A375 (cell line): ENCODE results near the gene RAB2B. TPM values are rescaled to one million over a fixed set of nuclear protein-coding genes. Genes with fewer than 3 reads are reported as not detected.

Source experiments
- small RNA-seq: library from RNA; depleted of rRNA; stranded (forward); fragments of <200 nt; gene quantifications from one replicate; pipeline ENCODE3, GENCODE V24; 2014
- total RNA-seq: library from RNA; depleted of rRNA; stranded (reverse); fragments of >200 nt; shearing (Covaris generic); gene quantifications from 2 replicates; pipeline ENCODE4 v1.2.3, GENCODE V29; 2014; rRNA removed

RAB2B gene
- 12.0 and 17.1 TPM in 2 replicates for total RNA-seq

DNA sequence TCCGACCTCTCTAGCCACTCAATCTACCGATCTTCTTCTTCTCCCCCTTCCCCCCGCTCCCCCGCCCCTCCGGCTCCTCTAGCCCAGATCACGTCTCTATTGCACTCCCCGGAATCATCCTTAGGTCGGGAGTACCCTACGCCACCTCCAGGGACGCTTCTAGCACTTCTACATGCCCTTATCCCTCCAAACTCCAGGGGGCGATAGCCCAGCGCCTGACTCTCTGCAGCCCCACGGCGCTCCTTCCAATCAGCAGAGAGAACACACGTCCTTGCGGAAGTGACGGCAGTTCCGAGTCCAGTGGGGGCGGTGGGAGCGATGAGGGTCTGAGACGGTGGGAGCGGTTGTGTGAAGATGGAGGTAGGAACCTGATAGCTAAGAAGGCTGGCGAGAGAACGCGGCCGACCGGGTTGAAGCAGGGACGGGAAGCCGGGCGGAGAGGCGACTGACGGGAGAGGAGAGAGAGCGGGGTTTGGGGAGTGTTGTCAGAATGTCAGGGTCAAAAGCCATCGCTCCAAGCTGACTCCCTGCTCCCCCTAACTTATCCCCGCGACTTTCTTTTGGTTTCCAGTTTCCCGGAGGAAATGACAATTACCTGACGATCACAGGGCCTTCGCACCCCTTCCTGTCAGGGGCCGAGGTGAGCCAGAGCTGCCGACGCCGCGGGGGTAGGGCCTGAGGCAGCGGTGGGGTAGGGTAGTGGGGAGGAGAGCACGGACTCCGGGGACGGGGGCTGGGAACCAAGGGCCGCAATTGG lies at the start of gene RAB2B, which contains the start of gene TOX4:
Gene RAB2B, minus strand, starts transcription at position 35 of the 757 bp plus-strand sequence. CDS start 87 bp downstream, outside the sequence.
Gene TOX4, plus strand, starts transcription at position 271 of the 757 bp plus-strand sequence. Its CDS starts 84 bp downstream, at position 355.

DNA sequence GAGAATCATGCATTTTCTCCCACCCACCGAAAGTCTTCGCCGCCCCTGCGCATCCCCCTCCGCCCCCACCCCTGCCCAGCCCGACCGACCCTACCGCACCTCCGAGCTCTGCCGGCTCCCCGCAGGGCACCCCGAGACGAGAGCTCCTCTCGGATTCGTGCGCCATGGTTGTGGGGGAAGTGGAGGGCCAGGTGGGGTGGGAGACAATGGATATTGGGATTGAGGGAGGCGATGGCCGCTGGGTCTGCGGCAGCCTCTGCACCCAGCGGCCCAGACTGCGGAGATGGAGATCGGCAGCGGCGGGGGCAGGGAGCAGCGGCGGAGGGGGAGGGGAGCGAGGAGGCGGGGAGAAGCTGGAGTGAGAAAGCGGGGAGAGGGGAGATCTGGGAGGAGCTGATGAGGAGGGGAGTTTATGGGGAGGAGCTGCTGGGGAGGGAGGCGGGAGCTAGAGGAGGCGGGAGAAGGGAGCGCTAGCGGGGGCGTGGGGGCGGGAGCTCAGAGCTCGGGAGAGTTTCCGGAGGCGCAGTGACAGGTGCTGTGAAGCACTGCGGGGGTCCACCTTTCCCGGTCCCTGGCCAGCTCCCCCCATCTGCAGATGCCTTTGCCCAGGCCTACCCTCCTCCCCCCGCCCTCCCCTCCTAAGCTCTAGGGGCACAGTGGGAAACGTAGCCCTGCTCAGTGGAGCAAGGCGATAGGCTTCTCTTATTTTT lies 49.4 kb upstream of the RAB2B start, which contains the start of gene SALL2:
Gene SALL2, minus strand, starts transcription at position 385 of the 710 bp plus-strand sequence. Its CDS starts 219 bp downstream, at position 166.

DNA sequence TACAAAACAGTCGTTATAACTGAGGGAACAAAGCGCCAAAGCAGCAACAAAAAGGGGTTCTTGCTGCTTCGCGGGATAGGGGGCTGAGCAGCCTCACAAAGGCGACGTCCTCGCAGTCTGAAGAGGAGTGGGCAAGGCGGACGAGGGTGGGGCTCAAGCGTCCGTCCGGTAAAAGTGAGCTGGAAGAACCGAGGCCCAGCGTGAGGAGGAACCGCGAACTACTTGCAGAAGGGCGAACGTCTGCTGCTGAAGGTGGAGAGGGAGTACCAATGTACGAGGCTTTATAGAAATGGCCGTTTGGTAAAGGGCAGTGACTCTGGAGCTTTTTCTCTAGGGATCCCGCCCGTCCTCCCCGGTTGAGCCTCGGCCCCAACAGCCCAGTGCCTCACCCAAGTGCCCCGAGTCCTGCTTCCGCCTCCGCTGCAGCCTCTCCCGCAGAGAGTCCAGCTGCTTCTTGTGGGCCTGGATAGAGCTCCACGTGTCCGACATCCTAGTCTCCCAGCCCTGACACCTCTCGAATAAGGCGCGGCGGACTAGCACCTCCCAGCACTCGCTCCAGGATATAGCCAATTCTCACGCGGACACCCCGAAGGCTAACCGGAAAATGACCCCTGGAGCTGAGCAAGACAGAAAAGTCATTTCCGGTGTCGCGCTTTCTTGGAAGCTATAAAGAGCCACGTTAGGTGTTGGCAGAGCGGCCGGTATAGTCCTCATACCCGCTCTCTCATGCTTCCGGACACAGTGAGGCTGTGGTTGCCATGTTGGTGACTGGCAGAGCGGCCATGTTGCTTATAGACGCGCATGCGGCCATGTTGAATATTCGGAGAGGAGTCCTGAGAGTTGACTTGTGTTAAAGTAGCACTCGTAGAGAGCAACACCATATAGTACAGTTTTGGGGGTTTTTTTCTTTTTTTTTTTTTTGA lies 34.2 kb upstream of the RAB2B start, which contains the start of gene METTL3:
Gene METTL3, minus strand, starts transcription at position 606 of the 923 bp plus-strand sequence. Its CDS starts 117 bp downstream, at position 489.

DNA sequence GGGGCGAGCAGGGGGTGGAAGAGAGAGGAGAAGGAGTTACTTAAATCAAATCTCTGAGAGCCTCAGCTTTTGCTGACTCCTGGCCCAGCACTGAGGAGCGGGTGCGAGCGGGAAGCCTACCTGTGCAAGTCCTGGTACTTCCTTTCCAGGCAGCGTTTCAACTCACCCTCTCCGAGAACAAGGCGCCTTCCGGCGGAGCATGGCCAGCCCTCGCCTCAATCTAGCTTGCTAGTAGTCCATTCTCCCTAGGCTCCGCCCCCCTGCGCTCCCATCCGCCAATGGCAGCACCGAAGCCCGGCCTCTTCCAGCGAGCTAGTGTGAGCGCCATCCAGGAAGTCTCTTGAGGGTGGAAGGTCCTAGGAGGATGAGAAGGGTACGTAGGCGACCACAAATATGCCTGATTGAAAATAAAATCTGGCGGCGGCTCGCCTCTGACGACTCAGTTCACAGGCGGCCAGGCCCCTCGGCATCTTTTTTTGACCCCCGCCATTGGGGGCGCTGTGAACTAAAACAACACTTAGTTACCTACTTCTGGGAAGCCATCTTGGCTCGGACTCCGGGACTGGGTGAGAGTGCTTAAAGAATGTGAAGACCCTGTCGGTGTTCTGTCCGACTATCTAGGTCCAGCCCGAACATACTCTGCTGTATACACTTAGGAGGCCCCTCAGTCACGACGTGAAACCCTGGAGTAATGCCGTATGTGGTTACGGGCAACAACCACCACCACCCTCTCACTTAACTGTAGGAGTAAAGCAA lies 20.7 kb downstream of the RAB2B start, which contains the start of gene CHD8:
Gene CHD8, minus strand, starts transcription at position 212 of the 756 bp plus-strand sequence. CDS start 24,480 bp downstream, outside the sequence.

Small RNA genes within 50 kb of the gene (small RNA-seq; reads per million reads assigned to genes)
- not detected for gene RN7SL650P

Other genes starting within 250 kb of the RAB2B start
- 780 and 859 TPM in 2 replicates for gene HNRNPC, start 207.5 kb downstream of the RAB2B start, total RNA-seq
- not detected in 2 replicates for gene RPGRIP1, start 196.9 kb downstream of the RAB2B start, total RNA-seq
- gene SUPT16H, start 92.9 kb downstream of the RAB2B start, total RNA-seq = 104 and 106 TPM in 2 replicates
- gene CHD8, start 20.8 kb downstream of the RAB2B start, total RNA-seq = 39.9 and 45.0 TPM in 2 replicates
- 18.4 and 44.4 TPM in 2 replicates for gene TOX4, start 236 bp upstream of the RAB2B start, total RNA-seq
- gene METTL3, start 34.4 kb upstream of the RAB2B start, total RNA-seq = 52.6 and 55.3 TPM in 2 replicates
- gene SALL2, start 49.4 kb upstream of the RAB2B start, total RNA-seq = 1.6 and 3.2 TPM in 2 replicates
- gene OR10G3, start 103.1 kb upstream of the RAB2B start, total RNA-seq = not detected in 2 replicates
- gene OR10G2, start 158.0 kb upstream of the RAB2B start, total RNA-seq = not detected in 2 replicates
- gene OR4E2, start 176.9 kb upstream of the RAB2B start, total RNA-seq = not detected in 2 replicates
- gene OR4E1, start 196.9 kb upstream of the RAB2B start, total RNA-seq = not detected in 2 replicates